ENCODE data around the gene SFMBT2. TPM values are rescaled to one million over a fixed set of nuclear protein-coding genes. Genes with fewer than 3 reads are reported as not detected.

The SFMBT2 gene
- total and polyA plus RNA-seq, 2 of the 13 experiments (the other 11 are each of a cell fraction or from before 2014, with no cell fraction given), result 0.01 to 0.02 TPM

- Histone ChIP-seq H3K4me2 (ENCODE audit: low read depth, low read length) (no peak overlapping the region), H3K9me3 (ENCODE audit: low read length) (no peaks in the 10 kb centered on the region), H3K27me3 (ENCODE audit: control insufficient read depth in 1 of 2, insufficient read depth in 2 of 2, low read length in 2 of 2) (peaks cover 3 to 31% of the 10 kb centered on the region in 2 experiments; a peak in 4 of 5 replicates), H3K4me3 (replicated peaks in 1 of 3; ENCODE audit: insufficient read depth in 1 of 3, low read depth in 2 of 3, low read length in 3 of 3) (no peak overlapping the region), H3K9ac (ENCODE audit: insufficient read depth, low read depth, low read length) (no peak overlapping the region), H3K4me1 (ENCODE audit: insufficient read depth, low read length) (no peaks in the 10 kb centered on the region), H2AFZ (ENCODE audit: low read length) (no peak overlapping the region), H3K36me3 (replicated peaks in 1 of 2; ENCODE audit: control insufficient read depth in 1 of 2, insufficient read depth in 2 of 2, low read length in 2 of 2) (no peaks in the 10 kb centered on the region), H4K20me1 (ENCODE audit: insufficient read depth, low read length) (no peaks in the 10 kb centered on the region), H3K79me2 (ENCODE audit: insufficient read depth, low read length) (no peaks in the 10 kb centered on the region), H3K27ac (ENCODE audit: extremely low read length, insufficient read depth, low read length) (no peak overlapping the region)
- ATAC-seq (peak; percentile 57), DNase-seq (ENCODE audit: low spot score) (no peak), FAIRE-seq (no peak)
- CTCF ChIA-PET (ENCODE audit: low intra/inter-chr PET ratio, low total read pairs), result no interaction called here
- in situ Hi-C loops (cut with HindIII; ENCODE audit: extremely low pct_ligation_motif_present, low pct_unique_long_range_greater_than_20kb), result no loop called here
- TF ChIP-seq ZSCAN30 (CRISPR knock-in tag; IDR thresholded peaks at IDR 0.05) (no peak), CTCF (CRISPR knock-in tag; IDR thresholded peaks at IDR 0.05) (peak; percentile 43), STAG1 (CRISPR knock-in tag; IDR thresholded peaks at IDR 0.05) (peak; percentile 50)
- WGBS (ENCODE audit: low lambda C conversion rate), result 32% methylated on average over 31 of the region's 65 CpGs
- POLR2A ChIA-PET, result no interaction called here
- intact Hi-C loops (cut with micrococcal nuclease; ENCODE audit: unreplicated experiment), result no loop called here
- BruUV-seq (replicated peaks), result no TSS peak
These were observed 2.4 kb downstream of the SFMBT2 start for GRCh38 chr10:7408291-7409044.

GRCh38 chr10:7407368-7408290 lies 3.2 kb downstream of the SFMBT2 start:
- H4K20me1 ChIP-seq (ENCODE audit: insufficient read depth, low read length), result no peaks in the 10 kb centered on the region
- intact Hi-C loops (cut with micrococcal nuclease; ENCODE audit: unreplicated experiment) (no loop called here), in situ Hi-C loops (cut with HindIII; ENCODE audit: extremely low pct_ligation_motif_present, low pct_unique_long_range_greater_than_20kb) (no loop called here)
- H3K4me2 ChIP-seq (ENCODE audit: low read depth, low read length), result no peak overlapping the region
- FAIRE-seq (no peak), ATAC-seq (no peak), DNase-seq (ENCODE audit: low spot score) (no peak)
- no TSS peak for BruUV-seq (replicated peaks)
- H3K27me3 ChIP-seq (ENCODE audit: control insufficient read depth in 1 of 2, insufficient read depth in 2 of 2, low read length in 2 of 2), result peaks cover 3 to 29% of the 10 kb centered on the region in 2 experiments; a peak in 4 of 5 replicates
- no peak overlapping the region for H3K27ac ChIP-seq (ENCODE audit: extremely low read length, insufficient read depth, low read length)
- no peak overlapping the region for H3K4me3 ChIP-seq (replicated peaks in 1 of 3; ENCODE audit: insufficient read depth in 1 of 3, low read depth in 2 of 3, low read length in 3 of 3)
- H3K4me1 ChIP-seq (ENCODE audit: insufficient read depth, low read length), result no peaks in the 10 kb centered on the region
- H3K9me3 ChIP-seq (ENCODE audit: low read length), result no peaks in the 10 kb centered on the region
- no peak overlapping the region for H2AFZ ChIP-seq (ENCODE audit: low read length)
- TF ChIP-seq SSRP1 (CRISPR knock-in tag; IDR thresholded peaks at IDR 0.05) (no peak), TFAP4 (IDR thresholded peaks at IDR 0.05; ENCODE audit: borderline replicate concordance, low read depth) (no peak), NR1H2 (CRISPR knock-in tag; IDR thresholded peaks at IDR 0.05; ENCODE audit: borderline replicate concordance, low read depth) (no peak), NPAS2 (CRISPR knock-in tag; IDR thresholded peaks at IDR 0.05; ENCODE audit: borderline replicate concordance) (no peak), ZNF713 (CRISPR knock-in tag; IDR thresholded peaks at IDR 0.05) (no peak), ZNF292 (CRISPR knock-in tag; IDR thresholded peaks at IDR 0.05; ENCODE audit: borderline replicate concordance, low read depth) (no peak), MXD3 (CRISPR knock-in tag; IDR thresholded peaks at IDR 0.05) (no peak), MNT (IDR thresholded peaks at IDR 0.05) (no peak), ETV6 (CRISPR knock-in tag; conservative IDR thresholded peaks at IDR 0.05) (no peak)
- CTCF ChIA-PET (ENCODE audit: low intra/inter-chr PET ratio, low total read pairs), result no interaction called here
- no peaks in the 10 kb centered on the region for H3K36me3 ChIP-seq (replicated peaks in 1 of 2; ENCODE audit: control insufficient read depth in 1 of 2, insufficient read depth in 2 of 2, low read length in 2 of 2)
- POLR2A ChIA-PET, result no interaction called here
- 79% methylated on average over 56 of the region's 77 CpGs for WGBS (ENCODE audit: low lambda C conversion rate)
- no peak overlapping the region for H3K9ac ChIP-seq (ENCODE audit: insufficient read depth, low read depth, low read length)
- no peaks in the 10 kb centered on the region for H3K79me2 ChIP-seq (ENCODE audit: insufficient read depth, low read length)

All from HepG2 (cell line).